ENCODE data around the gene OOSP4B. TPM values are rescaled to one million over a fixed set of nuclear protein-coding genes. Genes with fewer than 3 reads are reported as not detected.
"Not testable (repeated sequence)": the region's sequence is repeated elsewhere in the genome, so short reads cannot be mapped to it uniquely, and the experiment has no call there.

Gene OOSP4B
- total RNA-seq, 1 experiment from 2014 or later: not detected

DNA sequence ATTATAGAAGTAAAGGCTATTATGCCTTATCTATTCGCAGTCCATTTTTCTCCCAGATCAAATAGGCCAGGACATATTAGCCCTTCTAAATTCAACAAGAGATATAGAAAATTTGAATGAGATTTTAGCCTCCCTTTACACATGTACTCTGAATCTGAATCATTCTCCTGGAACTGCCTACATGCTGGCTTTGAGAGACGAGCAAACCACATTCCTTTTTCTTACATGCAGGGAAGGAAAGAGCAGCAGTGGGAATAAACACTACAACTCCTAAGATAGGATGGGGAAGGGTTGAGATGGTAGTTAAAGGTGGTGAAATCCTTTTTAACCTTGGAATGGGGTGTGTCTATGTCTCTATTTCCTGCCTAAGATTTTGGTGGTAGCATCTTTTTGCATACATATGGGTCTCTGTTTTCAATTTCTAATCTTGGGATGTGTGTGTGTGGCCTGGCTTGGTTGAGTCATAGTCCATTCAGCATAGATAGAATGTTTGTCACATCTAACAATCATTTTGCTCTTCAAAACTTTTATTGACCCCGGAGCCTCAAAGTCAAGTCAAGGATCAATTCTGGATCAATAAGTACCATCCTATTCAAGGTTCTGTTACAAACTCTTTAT, 12.1 kb downstream of the OOSP4B start:
- BruUV-seq (replicated peaks): no TSS peak
- Histone ChIP-seq H3K4me3 (ENCODE audit: low read depth, low read length) (no peak overlapping the region), H3K9me3 (0 out of 2 replicates have a peak, but pooled peaks cover 2% of the 10 kb centered on the region), H3K36me3 (ENCODE audit: control insufficient read depth, insufficient read depth, low read length) (no peaks in the 10 kb centered on the region), H3K27me3 (replicated peaks; ENCODE audit: control insufficient read depth, insufficient read depth, low read length) (no peaks in the 10 kb centered on the region), H3K4me1 (no peaks in the 10 kb centered on the region)
- Mint-ChIP-seq H3K4me1 (ENCODE audit: low read depth, unreplicated experiment) (no peaks in the 10 kb centered on the region), H3K27me3 (ENCODE audit: insufficient read depth, unreplicated experiment) (peaks cover 16% of the 10 kb centered on the region), H3K27ac (ENCODE audit: unreplicated experiment) (no peak overlapping the region), H3K9me3 (ENCODE audit: unreplicated experiment) (no peaks in the 10 kb centered on the region), H3K36me3 (ENCODE audit: insufficient read depth, unreplicated experiment) (no peaks in the 10 kb centered on the region), H3K4me3 (ENCODE audit: unreplicated experiment) (no peak overlapping the region)
- no peak for DNase-seq
- intact Hi-C loops (cut with micrococcal nuclease; ENCODE audit: unreplicated experiment): no loop called here
- CTCF ChIA-PET: no interaction called here
- TF ChIP-seq, protein P1, sequence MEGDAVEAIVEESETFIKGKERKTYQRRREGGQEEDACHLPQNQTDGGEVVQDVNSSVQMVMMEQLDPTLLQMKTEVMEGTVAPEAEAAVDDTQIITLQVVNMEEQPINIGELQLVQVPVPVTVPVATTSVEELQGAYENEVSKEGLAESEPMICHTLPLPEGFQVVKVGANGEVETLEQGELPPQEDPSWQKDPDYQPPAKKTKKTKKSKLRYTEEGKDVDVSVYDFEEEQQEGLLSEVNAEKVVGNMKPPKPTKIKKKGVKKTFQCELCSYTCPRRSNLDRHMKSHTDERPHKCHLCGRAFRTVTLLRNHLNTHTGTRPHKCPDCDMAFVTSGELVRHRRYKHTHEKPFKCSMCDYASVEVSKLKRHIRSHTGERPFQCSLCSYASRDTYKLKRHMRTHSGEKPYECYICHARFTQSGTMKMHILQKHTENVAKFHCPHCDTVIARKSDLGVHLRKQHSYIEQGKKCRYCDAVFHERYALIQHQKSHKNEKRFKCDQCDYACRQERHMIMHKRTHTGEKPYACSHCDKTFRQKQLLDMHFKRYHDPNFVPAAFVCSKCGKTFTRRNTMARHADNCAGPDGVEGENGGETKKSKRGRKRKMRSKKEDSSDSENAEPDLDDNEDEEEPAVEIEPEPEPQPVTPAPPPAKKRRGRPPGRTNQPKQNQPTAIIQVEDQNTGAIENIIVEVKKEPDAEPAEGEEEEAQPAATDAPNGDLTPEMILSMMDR (IDR thresholded peaks at IDR 0.05; ENCODE audit: insufficient read depth in 1 of 2, low read depth in 1 of 2, low read length in 1 of 2, severe bottlenecking in 1 of 2, unreplicated experiment in 1 of 2): no peak
- POLR2A ChIA-PET: no interaction called here

DNA sequence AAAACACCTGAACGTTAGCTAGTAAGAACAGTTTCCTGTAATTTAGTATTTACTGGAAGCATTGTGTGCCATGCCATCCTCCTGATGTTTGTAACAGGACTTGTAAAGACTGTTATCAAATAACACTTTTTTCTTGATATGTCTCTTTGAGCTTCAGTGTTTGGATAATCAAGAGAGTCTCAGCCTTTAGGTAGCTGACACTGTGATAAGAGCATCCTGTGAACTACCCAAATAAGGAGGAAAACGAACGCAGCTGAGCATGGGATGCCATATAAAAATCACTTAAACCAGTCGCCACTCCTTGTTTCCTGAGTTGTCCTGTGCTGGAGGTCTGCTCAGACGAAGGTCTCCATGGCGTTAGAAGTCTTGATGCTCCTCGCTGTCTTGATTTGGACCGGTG, 23.1 kb downstream of the OOSP4B start, which contains the start of gene OOSP2:
Gene OOSP2 (plus strand): TSS at position 301 of the 400 bp plus-strand sequence. CDS start 51 bp downstream, at position 352.
- no peak for DNase-seq
- Histone ChIP-seq H3K4me3 (ENCODE audit: low read depth, low read length) (no peak within 1 kb of the TSS), H3K27me3 (replicated peaks; ENCODE audit: control insufficient read depth, insufficient read depth, low read length) (no peaks in the 10 kb centered on the region), H3K4me1 (no peaks in the 10 kb centered on the region), H3K36me3 (ENCODE audit: control insufficient read depth, insufficient read depth, low read length) (no peaks in the 10 kb centered on the region), H3K9me3 (no peaks in the 10 kb centered on the region)
- Mint-ChIP-seq H3K4me3 (ENCODE audit: unreplicated experiment) (no peak within 1 kb of the TSS), H3K4me1 (ENCODE audit: low read depth, unreplicated experiment) (no peaks in the 10 kb centered on the region), H3K9me3 (ENCODE audit: unreplicated experiment) (no peaks in the 10 kb centered on the region), H3K27me3 (ENCODE audit: insufficient read depth, unreplicated experiment) (peaks cover 8% of the 10 kb centered on the region), H3K36me3 (ENCODE audit: insufficient read depth, unreplicated experiment) (no peaks in the 10 kb centered on the region), H3K27ac (ENCODE audit: unreplicated experiment) (no peak within 1 kb of the TSS)
- CTCF ChIA-PET: no interaction called here
- TF ChIP-seq, protein P1 (IDR thresholded peaks at IDR 0.05; ENCODE audit: insufficient read depth in 1 of 2, low read depth in 1 of 2, low read length in 1 of 2, severe bottlenecking in 1 of 2, unreplicated experiment in 1 of 2): no peak
- POLR2A ChIA-PET: no interaction called here
- BruUV-seq (replicated peaks): no TSS peak
- intact Hi-C loops (cut with micrococcal nuclease; ENCODE audit: unreplicated experiment): loop anchor here (10.0 kb wide), 1 partner anchor 55 kb away; no protein-coding TSS in a partner anchor

DNA sequence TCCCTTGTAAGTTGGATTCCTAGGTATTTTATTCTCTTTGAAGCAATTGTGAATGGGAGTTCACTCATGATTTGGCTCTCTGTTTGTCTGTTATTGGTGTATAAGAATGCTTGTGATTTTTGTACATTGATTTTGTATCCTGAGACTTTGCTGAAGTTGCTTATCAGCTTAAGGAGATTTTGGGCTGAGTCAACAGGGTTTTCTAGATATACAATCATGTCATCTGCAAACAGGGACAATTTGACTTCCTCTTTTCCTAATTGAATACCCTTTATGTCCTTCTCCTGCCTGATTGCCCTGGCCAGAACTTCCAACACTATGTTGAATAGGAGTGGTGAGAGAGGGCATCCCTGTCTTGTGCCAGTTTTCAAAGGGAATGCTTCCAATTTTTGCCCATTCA, 33.4 kb downstream of the OOSP4B start:
- H3K9me3 Mint-ChIP-seq (ENCODE audit: unreplicated experiment): not testable (repeated sequence)

DNA sequence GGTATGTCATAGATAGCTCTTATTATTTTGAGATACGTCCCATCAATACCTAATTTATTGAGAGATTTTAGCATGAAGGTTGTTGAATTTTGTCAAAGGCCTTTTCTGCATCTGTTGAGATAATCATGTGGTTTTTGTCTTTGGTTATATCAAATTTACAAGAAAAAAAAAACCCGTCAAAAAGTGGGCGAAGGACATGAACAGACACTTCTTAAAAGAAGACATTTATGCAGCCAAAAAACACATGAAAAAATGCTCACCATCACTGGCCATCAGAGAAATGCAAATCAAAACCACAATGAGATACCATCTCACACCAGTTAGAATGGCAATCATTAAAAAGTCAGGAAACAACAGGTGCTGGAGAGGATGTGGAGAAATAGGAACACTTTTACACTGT, 33.9 kb downstream of the OOSP4B start:
- intact Hi-C loops (cut with micrococcal nuclease; ENCODE audit: unreplicated experiment); DNase-seq: not testable (repeated sequence)

More for the DNA sequence above, 33.4 kb downstream of the OOSP4B start:
- intact Hi-C loops (cut with micrococcal nuclease; ENCODE audit: unreplicated experiment); H3K4me1 Mint-ChIP-seq (ENCODE audit: low read depth, unreplicated experiment); CTCF ChIA-PET; H3K4me1 ChIP-seq; POLR2A ChIA-PET; H3K4me3 ChIP-seq (ENCODE audit: low read depth, low read length); H3K27ac Mint-ChIP-seq (ENCODE audit: unreplicated experiment); H3K4me3 Mint-ChIP-seq (ENCODE audit: unreplicated experiment); H3K27me3 Mint-ChIP-seq (ENCODE audit: insufficient read depth, unreplicated experiment); DNase-seq; H3K36me3 ChIP-seq (ENCODE audit: control insufficient read depth, insufficient read depth, low read length); BruUV-seq (replicated peaks); H3K27me3 ChIP-seq (replicated peaks; ENCODE audit: control insufficient read depth, insufficient read depth, low read length); H3K9me3 ChIP-seq; H3K36me3 Mint-ChIP-seq (ENCODE audit: insufficient read depth, unreplicated experiment): not testable (repeated sequence)

More for the DNA sequence above, 33.9 kb downstream of the OOSP4B start:
- H3K27ac Mint-ChIP-seq (ENCODE audit: unreplicated experiment); H3K36me3 Mint-ChIP-seq (ENCODE audit: insufficient read depth, unreplicated experiment); H3K9me3 ChIP-seq; H3K4me3 Mint-ChIP-seq (ENCODE audit: unreplicated experiment); H3K4me1 ChIP-seq; H3K27me3 Mint-ChIP-seq (ENCODE audit: insufficient read depth, unreplicated experiment); H3K4me1 Mint-ChIP-seq (ENCODE audit: low read depth, unreplicated experiment); CTCF ChIA-PET; H3K9me3 Mint-ChIP-seq (ENCODE audit: unreplicated experiment); H3K27me3 ChIP-seq (replicated peaks; ENCODE audit: control insufficient read depth, insufficient read depth, low read length); H3K4me3 ChIP-seq (ENCODE audit: low read depth, low read length); POLR2A ChIA-PET; H3K36me3 ChIP-seq (ENCODE audit: control insufficient read depth, insufficient read depth, low read length); BruUV-seq (replicated peaks): not testable (repeated sequence)

Measured in Caco-2 (cell line).